Amniotic epithelial cell (primary cell): Measurements from ENCODE around the gene EFS.
"Not testable (repeated sequence)": the region's sequence is repeated elsewhere in the genome, so short reads cannot be mapped to it uniquely, and the experiment has no call there.

Experiments used
- DNase-seq: peaks from one replicate; pipeline ENCODE4 v3.0.0-alpha.2; 2010; ENCODE audit warnings: low read depth

Gene EFS

GRCh38 chr14:23356662-23357061 is 8.3 kb downstream of the EFS start:
- no peak for DNase-seq

DNA sequence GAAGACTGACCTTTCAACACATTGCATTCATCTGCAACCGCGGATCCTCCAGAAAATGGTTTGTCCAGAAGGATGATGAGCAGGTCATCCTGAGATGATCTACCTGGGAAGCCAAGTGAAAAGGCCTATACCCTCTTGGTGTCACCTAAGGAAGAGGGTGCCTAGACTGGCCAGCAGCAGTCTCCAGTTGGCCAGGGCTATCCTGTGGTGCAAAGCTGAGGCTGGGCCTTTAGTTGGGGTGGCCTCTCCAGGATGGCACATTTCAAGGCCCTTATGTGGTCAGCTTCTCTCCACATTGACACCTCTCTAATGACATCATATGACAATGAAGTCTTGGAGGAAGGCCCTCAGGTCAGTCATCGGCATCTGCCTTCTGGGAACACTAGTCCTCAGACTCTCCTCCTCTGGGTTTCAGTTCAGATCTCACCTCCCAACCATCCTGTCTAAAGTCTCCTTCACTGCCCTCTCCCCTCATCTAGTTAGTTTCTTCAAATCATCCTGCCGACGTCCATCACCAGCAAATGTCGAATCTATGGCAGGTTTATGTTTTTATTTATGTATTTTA is 9.0 kb downstream of the EFS start:
- no peak for DNase-seq

DNA sequence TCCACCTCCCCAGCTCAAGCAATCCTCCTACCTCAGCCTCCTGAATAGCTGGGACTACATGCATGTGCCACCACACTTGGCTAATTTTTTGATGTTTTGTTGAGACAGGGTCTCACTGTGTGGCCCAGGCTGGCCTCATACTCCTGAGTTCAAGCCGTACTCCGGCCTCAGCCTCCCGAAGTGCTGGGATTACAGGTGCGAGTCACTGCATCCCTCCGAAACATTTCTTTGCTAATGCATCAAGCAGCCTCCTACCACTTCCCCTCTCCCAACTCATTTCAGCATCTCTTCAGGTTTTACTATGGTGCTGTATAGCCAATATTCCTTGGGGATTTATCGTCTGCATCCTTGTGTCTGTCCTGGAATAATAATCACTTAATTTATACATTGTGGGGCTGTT is 10.0 kb downstream of the EFS start:
- no peak for DNase-seq

- DNase-seq: no peak
These were observed 11.6 kb downstream of the EFS start for GRCh38 chr14:23353433-23353780.

DNA sequence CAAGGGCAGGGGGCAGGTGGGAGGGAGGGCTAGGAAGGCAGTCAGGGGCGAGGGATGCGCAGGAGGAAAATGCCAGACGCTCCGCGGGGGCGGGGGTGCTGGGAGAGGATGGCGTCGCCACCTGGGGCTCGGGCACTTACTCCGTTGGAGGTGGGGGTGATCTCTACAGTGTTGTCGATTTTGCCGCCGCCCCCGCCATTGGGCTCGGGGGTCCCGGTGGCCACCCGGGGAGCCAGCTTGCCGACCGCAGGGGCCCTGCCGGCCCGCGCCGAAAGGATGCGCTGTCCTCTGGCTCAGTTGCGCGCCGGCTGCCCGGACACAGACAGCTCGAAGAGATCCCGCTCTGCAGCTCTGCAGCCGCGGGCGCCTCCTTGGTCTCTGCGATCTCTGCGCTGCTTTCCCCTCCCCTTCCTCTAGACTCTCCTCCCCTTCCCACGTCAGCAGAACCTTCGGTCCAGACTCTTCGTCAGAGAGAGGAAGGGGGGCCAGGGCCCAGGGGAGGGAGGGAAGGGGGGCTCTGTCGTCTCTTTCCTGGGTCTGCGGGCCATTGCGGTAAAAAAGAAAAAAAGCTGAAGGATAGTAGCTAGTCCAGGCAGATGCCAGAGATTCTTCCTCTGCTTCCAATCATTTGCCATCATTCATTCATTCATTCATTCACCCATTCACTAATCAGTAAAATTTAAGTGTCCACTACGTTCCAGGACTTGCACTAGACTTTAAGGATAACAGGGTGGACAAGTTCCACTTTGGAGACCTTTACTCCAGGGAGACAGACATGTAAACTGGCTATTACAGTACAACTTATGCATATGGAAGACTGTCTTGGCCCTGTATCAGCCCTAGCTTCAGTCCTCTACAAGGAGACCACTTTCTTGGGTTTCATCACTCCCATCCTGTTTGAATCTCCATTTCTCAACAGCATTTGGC is 12.2 kb downstream of the EFS start, which contains the start of gene SLC22A17:
Gene SLC22A17 (minus strand): TSS at position 382 of the 927 bp plus-strand sequence.
- peak; percentile 85 for DNase-seq

GRCh38 chr14:23351681-23352505 is 13.1 kb downstream of the EFS start:
- no peak for DNase-seq

DNA sequence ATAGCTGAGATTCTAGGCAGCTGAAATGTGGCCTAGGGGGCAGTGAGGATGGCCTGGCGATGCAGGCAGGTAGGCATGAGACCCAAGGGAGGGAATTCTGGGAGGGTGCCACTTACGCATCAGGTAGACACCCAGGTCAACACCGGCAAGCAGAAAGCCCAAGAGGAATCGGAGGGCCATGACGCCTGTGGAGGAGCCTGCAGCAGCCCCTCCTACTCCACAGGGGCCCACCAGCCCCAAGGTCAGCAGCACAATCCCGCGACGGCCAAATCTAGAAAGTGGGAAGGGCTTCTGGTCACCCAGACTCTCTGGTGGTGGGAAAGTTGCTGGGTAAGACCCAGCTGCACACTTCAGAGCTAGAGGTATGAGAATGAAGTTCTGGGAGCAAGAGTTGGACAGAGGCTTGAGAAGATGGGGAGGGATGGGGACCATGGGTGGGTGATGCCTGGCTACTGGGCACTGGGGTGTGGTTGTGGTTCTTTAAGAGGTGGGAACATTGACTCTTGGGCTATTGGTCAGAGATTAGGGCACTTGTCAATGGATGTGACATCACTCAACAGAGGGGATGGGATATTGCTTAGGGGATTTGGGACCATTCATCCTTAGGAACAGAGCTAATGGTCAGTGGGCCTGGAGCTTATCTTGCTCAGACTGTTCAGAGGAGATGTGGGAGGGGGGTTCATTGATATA is 15.7 kb downstream of the EFS start:
- DNase-seq: no peak

DNA sequence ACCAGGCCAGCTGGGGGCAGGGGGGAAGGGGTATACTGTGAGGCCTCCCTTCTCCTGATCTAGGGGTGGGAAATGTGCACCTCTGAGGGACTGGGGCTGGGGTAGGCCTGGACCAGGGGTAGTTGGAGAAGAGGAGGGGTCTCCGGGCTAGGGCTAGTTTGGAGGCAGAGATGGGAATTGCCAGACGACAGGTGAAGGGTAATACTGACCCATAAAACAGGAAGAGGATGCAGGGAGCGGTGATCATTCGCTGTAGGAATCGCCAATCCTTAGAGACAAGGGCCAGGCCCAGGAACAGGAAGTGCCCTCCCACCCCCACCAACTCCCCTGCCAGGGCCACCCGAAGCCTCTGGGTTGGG is 16.7 kb downstream of the EFS start:
- DNase-seq: no peak

DNA sequence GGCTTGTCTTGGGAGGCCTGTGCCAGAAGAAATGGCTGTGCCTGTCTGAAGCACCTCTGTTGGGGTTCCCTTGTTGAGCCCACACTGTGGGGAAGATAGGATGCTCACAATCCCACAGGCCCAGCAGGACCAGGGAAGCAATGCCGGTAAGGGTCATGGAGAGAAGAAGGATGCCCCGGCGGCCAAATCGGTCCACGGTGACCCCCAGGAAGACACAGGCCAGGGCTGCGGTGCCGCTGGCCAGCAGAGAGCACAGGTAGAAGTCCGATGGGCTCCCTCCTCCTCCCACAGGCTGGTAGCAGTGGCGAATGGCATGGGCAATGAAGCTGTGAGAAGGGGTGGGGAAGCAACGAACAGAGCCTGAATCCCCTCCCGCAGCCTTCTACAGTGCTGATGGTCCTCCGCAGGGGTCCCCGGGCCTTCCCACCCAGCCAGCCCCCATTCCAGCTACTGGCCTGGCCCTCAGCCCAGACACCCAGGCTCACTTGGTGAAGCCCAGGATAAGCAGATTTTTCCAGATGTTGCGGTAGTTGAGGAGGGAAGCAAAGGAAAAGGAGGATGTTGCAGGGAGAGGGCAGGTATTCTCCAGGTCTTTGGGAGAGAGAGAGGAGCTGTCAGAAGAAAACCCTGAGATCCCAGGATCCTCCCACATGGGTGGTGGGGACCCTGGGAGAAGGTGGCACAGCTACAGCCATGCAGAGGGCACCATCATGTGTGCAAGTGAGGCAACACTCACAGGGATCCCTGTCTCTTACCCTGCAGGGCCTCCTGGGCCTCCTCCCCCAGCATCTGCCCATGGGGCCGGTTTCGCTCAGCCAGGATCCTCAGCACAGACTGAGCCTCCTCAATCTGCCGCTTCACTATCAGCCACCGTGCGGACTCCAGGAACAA is 17.3 kb downstream of the EFS start:
- DNase-seq: no peak

GRCh38 chr14:23346693-23347405 is 18.1 kb downstream of the EFS start:
- DNase-seq: no peak

- no peak for DNase-seq
These were observed 18.8 kb downstream of the EFS start for GRCh38 chr14:23345987-23346692.

DNA sequence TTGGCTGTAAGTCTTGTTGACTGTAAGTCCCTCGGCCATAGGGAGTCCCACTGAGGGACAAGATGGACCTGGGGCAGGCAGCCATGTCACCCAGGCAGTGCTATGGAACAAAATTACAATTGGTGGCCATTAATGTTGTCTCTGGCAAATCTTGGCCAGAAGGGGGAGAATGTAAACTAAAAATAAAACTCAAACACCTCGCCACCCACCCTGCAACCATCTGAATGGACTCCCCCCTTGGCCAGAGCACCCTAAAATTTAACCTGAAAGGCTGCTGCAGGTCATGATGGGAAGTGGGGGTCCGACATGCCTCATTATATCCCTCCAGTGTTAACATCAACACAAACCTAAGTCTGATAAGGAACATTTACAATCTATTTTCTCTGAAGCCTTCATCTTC is 20.5 kb downstream of the EFS start:
- no peak for DNase-seq

GRCh38 chr14:23339506-23340268 is 25.3 kb downstream of the EFS start:
- no peak for DNase-seq

GRCh38 chr14:23335623-23336022 is 29.3 kb downstream of the EFS start:
- no peak for DNase-seq

DNA sequence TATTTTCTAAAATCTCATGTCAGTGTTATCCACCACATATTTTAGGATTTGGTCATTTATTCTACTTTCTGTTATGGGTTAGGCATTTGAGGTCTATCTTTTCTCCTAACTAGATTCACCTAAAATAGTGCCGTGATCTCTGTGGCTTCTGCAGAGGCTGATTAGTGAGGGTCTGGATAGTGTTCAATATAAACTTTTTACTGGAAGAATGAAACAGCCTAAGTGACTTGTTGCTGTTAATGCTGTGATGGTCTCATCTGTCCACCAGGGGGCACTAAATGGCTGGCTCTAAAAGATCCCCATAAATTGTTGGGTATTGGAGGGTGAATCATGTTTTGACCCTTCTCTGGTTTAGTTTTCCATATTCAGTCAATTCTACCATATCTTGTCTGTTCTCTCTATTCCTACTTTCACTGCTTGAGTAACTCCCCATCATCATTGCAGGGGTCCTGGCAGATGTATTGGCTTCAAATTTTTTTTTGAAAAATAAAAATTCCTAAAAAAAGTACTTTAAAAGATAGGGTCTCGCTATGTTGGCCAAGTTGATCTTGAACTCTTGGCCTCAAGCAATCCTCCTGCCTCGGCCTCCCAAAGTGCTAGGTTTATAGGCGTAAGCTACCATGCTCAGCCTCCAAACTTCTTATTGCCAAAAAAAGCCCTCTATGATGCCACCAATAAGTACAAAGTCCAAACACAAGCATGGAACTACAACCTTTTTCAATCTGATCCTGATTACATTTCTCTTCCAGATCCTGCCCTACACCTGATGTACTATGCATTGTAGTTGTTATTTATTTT is 36.8 kb downstream of the EFS start:
- DNase-seq: peak; percentile 73

DNA sequence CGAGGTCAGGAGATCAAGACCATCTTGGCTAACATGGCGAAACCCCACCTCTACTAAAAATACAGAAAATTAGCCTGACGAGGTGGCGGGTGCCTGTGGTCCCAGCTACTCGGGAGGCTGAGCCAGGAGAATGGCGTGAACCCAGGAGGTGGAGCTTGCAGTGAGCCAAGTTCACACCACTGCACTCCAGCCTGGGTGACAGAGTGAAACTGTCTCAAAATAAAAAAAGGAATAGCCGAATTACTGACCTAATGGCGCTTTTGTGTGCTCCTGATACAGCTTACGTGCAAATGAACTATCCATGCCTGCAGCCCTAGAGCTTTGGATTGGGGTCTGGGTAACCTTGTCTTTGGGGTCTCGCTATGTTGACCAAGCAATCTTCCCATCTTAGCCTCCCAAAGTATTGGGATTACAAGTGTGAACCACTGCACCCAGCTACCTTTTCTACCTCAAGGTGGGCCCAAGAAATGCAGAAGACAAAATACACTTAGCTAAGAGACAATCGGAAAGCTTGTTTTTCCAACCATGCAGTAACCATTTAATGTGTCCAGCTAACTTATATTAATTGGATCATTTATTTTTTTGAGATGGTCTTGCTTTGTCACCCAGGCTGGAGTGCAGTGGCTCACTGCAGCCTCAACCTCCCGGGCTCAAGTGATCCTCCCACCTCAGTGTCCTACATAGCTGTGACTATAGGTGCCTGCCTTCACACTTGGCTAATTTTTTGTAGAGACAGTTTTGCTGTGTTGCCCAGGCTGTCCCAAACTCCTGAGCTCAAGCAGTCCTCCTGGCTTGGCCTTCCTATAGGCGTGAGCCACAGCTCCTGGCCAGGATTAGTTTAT is 38.3 kb downstream of the EFS start:
- DNase-seq: no peak

DNA sequence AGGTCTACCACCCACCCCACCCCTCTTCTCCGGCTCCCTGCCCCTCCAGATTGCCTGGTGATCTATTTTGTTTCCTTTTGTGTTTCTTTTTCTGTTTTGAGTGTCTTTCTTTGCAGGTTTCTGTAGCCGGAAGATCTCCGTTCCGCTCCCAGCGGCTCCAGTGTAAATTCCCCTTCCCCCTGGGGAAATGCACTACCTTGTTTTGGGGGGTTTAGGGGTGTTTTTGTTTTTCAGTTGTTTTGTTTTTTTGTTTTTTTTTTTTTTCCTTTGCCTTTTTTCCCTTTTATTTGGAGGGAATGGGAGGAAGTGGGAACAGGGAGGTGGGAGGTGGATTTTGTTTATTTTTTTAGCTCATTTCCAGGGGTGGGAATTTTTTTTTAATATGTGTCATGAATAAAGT is 39.2 kb downstream of the EFS start:
- DNase-seq: not testable (repeated sequence)
